Caco-2 (cell line): ENCODE data around the gene GLDC. TPM values are rescaled to one million over a fixed set of nuclear protein-coding genes. Genes with fewer than 3 reads are reported as not detected.

ENCODE experiments used
- BruUV-seq: library from RNA; stranded (reverse); fragments of 400-500 nt; replicated peaks from 2 replicates; lab custom pipeline; 2021; lab: Mats Ljungman, UMichigan
- CTCF ChIA-PET: fragments of 300-600 bp; sonication (Branson Sonifier 250); formaldehyde crosslinking; loops from one replicate; lab custom pipeline; 2022; ENCODE audit warnings: antibody characterized with exemption; lab: Charles Lee
- POLR2A ChIA-PET: fragments of 300-600 bp; sonication (Branson Sonifier 250); formaldehyde crosslinking; loops from one replicate; lab custom pipeline; 2022; ENCODE audit warnings: antibody characterized with exemption; lab: Charles Lee
- DNase-seq, 2 experiments: peaks; one replicate each; pipeline versions ENCODE4 v3.0.0 to v3.0.0-alpha.2; 2020 to 2022
- H3K27me3 ChIP-seq: replicated peaks from 2 replicates; pipeline ENCODE4 v1.6.0; 2011; ENCODE audit warnings: low read length; ENCODE audit not compliant: control insufficient read depth, insufficient read depth
- H3K36me3 ChIP-seq: 2 replicates; pipeline ENCODE4 v1.5.1; 2011; ENCODE audit warnings: low read length; ENCODE audit not compliant: control insufficient read depth, insufficient read depth
- H3K4me1 ChIP-seq: fragments of 250-450 bp; sonication (Bioruptor Pico); 2 replicates; pipeline ENCODE4 v1.5.1; 2020; ENCODE audit warnings: mild to moderate bottlenecking
- H3K4me3 ChIP-seq: 2 replicates; pipeline ENCODE4 v1.5.1; 2011; ENCODE audit warnings: low read depth, mild to moderate bottlenecking, control low read depth, low read length
- H3K9me3 ChIP-seq: fragments of 250-450 bp; sonication (Bioruptor Pico); 2 replicates; pipeline ENCODE4 v1.5.1; 2020; ENCODE audit warnings: mild to moderate bottlenecking, moderate library complexity
- H3K27ac Mint-ChIP-seq: one replicate; pipeline ENCODE4 v1.8.0; 2022; ENCODE audit warnings: mixed read lengths; ENCODE audit not compliant: unreplicated experiment
- H3K27me3 Mint-ChIP-seq: one replicate; pipeline ENCODE4 v1.8.0; 2022; ENCODE audit warnings: mixed read lengths; ENCODE audit not compliant: insufficient read depth, unreplicated experiment
- H3K36me3 Mint-ChIP-seq: one replicate; pipeline ENCODE4 v1.8.0; 2022; ENCODE audit warnings: mild to moderate bottlenecking, mixed read lengths; ENCODE audit not compliant: insufficient read depth, unreplicated experiment
- H3K4me1 Mint-ChIP-seq: one replicate; pipeline ENCODE4 v1.8.0; 2022; ENCODE audit warnings: low read depth, mixed read lengths; ENCODE audit not compliant: unreplicated experiment
- H3K4me3 Mint-ChIP-seq: one replicate; pipeline ENCODE4 v1.8.0; 2022; ENCODE audit warnings: mild to moderate bottlenecking, moderate library complexity, mixed read lengths; ENCODE audit not compliant: unreplicated experiment
- H3K9me3 Mint-ChIP-seq: one replicate; pipeline ENCODE4 v1.8.0; 2022; ENCODE audit warnings: mixed read lengths; ENCODE audit not compliant: unreplicated experiment
- intact Hi-C: fragments of 100-400 bp; cut with micrococcal nuclease; formaldehyde crosslinking; loops from one replicate; pipeline ENCODE4 v1.10.0; 2022; ENCODE audit not compliant: unreplicated experiment
- total RNA-seq: library from RNA; stranded (reverse); gene quantifications from 2 replicates; pipeline ENCODE4 v1.2.3, GENCODE V29; 2022
- TF ChIP-seq, protein P1 (sequence below), 2 experiments: fragments of 200-600 bp in 1 of 2; IDR thresholded peaks; 1 replicate in 1 of 2; 2 replicates in 1 of 2; pipeline versions ENCODE4 v1.5.1 to v1.8.0; 2011 to 2022; ENCODE audit warnings: antibody characterized with exemption in 1 of 2, control low read depth in 1 of 2, inconsistent platforms in 1 of 2, low read depth in 1 of 2, low read length in 1 of 2, mild to moderate bottlenecking in 1 of 2, moderate library complexity in 1 of 2; ENCODE audit not compliant: insufficient read depth in 1 of 2, severe bottlenecking in 1 of 2, unreplicated experiment in 1 of 2

GLDC gene
- total RNA-seq, 1 experiment from 2014 or later, result 320 TPM

DNA sequence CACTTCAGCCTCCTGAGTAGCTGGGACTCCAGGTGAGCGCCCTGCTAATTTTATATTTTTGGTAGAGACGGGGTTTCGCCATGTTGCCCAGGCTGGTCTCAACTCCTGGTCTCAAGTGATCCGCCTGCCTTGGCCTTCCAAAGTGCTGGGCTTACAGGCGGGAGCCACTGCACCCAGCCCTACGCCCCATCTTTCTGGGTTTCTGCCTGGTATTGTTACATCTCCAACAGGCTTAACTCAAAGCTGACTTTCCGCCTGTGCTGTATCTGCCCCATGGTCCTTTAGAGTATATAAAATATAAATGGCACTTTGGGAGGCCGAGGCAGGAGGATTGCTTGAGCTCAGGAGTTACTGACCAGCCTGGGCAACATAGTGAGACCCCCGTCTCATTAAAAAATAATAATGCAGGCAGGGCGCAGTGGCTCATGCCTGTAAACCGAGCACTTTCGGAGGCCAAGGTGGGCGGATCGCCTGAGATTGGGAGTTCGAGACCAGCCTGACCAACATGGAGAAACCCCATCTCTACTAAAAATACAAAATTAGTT, 36.5 kb upstream of the GLDC start:
- CTCF ChIA-PET, result no interaction called here
- Mint-ChIP-seq H3K4me3 (peak overlapping the region; percentile 77), H3K9me3 (no peaks in the 10 kb centered on the region), H3K36me3 (peaks cover 35% of the 10 kb centered on the region), H3K27ac (peak overlapping the region; percentile 99), H3K27me3 (no peaks in the 10 kb centered on the region), H3K4me1 (peaks cover 10% of the 10 kb centered on the region)
- intact Hi-C loops, result loop anchor here (1.0 to 10.0 kb wide), 5 partner anchors 18 to 327 kb away; partner anchors contain the start of gene GLDC
- TF ChIP-seq, protein P1, sequence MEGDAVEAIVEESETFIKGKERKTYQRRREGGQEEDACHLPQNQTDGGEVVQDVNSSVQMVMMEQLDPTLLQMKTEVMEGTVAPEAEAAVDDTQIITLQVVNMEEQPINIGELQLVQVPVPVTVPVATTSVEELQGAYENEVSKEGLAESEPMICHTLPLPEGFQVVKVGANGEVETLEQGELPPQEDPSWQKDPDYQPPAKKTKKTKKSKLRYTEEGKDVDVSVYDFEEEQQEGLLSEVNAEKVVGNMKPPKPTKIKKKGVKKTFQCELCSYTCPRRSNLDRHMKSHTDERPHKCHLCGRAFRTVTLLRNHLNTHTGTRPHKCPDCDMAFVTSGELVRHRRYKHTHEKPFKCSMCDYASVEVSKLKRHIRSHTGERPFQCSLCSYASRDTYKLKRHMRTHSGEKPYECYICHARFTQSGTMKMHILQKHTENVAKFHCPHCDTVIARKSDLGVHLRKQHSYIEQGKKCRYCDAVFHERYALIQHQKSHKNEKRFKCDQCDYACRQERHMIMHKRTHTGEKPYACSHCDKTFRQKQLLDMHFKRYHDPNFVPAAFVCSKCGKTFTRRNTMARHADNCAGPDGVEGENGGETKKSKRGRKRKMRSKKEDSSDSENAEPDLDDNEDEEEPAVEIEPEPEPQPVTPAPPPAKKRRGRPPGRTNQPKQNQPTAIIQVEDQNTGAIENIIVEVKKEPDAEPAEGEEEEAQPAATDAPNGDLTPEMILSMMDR (IDR thresholded peaks at IDR 0.05; ENCODE audit: insufficient read depth in 1 of 2, low read depth in 1 of 2, low read length in 1 of 2, severe bottlenecking in 1 of 2, unreplicated experiment in 1 of 2), result no peak
- H3K9me3 ChIP-seq, result no peaks in the 10 kb centered on the region
- BruUV-seq, result no TSS peak
- POLR2A ChIA-PET, result interaction anchor here (0.6 to 2.7 kb wide), 13 partner anchors 17 to 763 kb away, joined by 3 to 36 read pairs (median 4); no protein-coding TSS in a partner anchor
- H3K36me3 ChIP-seq, result no peaks in the 10 kb centered on the region
- peaks cover 15% of the 10 kb centered on the region for H3K4me1 ChIP-seq
- no peaks in the 10 kb centered on the region for H3K27me3 ChIP-seq
- H3K4me3 ChIP-seq, result peak overlapping the region; percentile 62
- DNase-seq, result no peak

DNA sequence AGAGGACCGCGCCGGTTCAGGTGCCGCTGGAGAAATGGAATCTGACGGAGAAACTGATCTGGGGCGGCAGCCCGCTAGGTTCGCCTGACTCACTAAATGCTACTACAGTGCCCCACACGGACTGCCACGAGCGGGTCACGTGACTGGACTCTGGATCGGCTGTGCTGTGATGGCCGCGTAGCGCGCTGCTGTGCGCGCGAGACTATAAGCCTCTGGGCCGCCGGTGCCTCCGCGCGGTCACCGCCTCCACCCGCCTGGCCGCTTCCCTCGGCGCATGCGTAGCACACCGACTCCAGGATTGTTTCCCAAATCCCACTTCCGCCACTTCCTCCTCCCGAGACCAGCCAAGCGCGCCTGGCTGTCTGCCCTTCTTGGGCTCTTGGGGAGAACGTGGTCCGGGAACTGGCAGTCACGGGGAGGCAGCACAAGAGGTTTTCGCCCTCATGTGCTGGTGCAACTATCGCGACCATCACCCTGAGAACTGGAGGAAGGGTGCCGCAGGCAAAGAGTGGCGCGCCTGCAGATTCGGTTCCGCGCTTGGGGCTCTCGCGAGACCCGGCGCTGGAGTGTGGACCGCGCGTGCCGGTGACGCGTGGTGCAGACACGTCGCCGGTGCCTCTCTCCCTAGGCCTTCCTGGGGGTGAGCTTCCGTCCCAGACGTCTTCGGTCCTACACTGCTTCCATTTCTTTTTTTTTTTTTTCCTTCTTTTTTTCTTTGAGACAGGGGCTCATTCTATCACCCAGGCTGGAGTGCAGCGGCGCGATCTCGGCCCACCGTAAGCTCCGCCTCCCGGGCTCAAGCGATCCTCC, 35.8 kb upstream of the GLDC start:
- Mint-ChIP-seq H3K9me3 (no peaks in the 10 kb centered on the region), H3K36me3 (peaks cover 42% of the 10 kb centered on the region), H3K4me3 (peak overlapping the region; percentile 77), H3K27ac (peak overlapping the region; percentile 99), H3K4me1 (peaks cover 10% of the 10 kb centered on the region), H3K27me3 (no peaks in the 10 kb centered on the region)
- TF ChIP-seq, protein P1 (IDR thresholded peaks at IDR 0.05; ENCODE audit: insufficient read depth in 1 of 2, low read depth in 1 of 2, low read length in 1 of 2, severe bottlenecking in 1 of 2, unreplicated experiment in 1 of 2), result no peak
- ChIA-PET CTCF (no interaction called here), POLR2A (interaction anchor here (0.5 to 2.7 kb wide), 16 partner anchors 10 to 511 kb away, joined by 3 to 36 read pairs (median 4); partner anchors contain the start of gene KDM4C)
- BruUV-seq, result TSS peak; percentile 54
- Histone ChIP-seq H3K4me1 (peaks cover 15% of the 10 kb centered on the region), H3K9me3 (no peaks in the 10 kb centered on the region), H3K27me3 (no peaks in the 10 kb centered on the region), H3K4me3 (peak overlapping the region; percentile 62), H3K36me3 (no peaks in the 10 kb centered on the region)
- intact Hi-C loops, result loop anchor here (1.0 to 10.0 kb wide), 5 partner anchors 17 to 327 kb away; partner anchors contain the start of gene GLDC
- peak; percentile 96 to 97 for DNase-seq

DNA sequence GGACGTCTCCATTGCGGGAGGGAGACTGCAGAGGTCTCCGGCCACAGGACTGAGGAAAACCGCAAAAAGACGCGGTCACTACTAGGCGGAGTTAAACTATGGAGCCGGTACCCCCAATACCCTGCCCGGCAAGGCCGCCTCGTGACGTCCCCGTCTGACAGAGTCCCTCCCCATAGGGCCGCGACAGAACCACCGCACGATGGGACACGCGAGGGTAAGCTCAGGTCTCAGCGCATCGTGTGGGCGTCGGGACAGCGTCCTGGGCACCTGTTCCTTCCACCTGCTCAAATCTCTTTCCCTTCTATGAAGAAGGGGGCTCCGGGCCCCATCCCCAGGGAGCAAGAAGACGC, 35.2 kb upstream of the GLDC start:
- DNase-seq, result peak; percentile 76 to 84
- Mint-ChIP-seq H3K27ac (peak overlapping the region; percentile 99), H3K4me3 (peak overlapping the region; percentile 77), H3K27me3 (no peaks in the 10 kb centered on the region), H3K36me3 (peaks cover 48% of the 10 kb centered on the region), H3K4me1 (peaks cover 10% of the 10 kb centered on the region), H3K9me3 (no peaks in the 10 kb centered on the region)
- POLR2A ChIA-PET, result interaction anchor here (0.5 to 2.7 kb wide), 5 partner anchors 10 to 90 kb away, joined by 3 to 36 read pairs (median 3); no protein-coding TSS in a partner anchor
- intact Hi-C loops, result loop anchor here (1.0 to 10.0 kb wide), 5 partner anchors 16 to 326 kb away; partner anchors contain the start of gene GLDC
- Histone ChIP-seq H3K9me3 (no peaks in the 10 kb centered on the region), H3K4me1 (peaks cover 12% of the 10 kb centered on the region), H3K27me3 (no peaks in the 10 kb centered on the region), H3K36me3 (no peaks in the 10 kb centered on the region), H3K4me3 (peak overlapping the region; percentile 48)
- CTCF ChIA-PET, result no interaction called here
- TF ChIP-seq, protein P1 (IDR thresholded peaks at IDR 0.05; ENCODE audit: insufficient read depth in 1 of 2, low read depth in 1 of 2, low read length in 1 of 2, severe bottlenecking in 1 of 2, unreplicated experiment in 1 of 2), result no peak
- no TSS peak for BruUV-seq
